ENCODE data around the gene PHF11. TPM values are rescaled to one million over a fixed set of nuclear protein-coding genes. Genes with fewer than 3 reads are reported as not detected.

PHF11 gene
- total RNA-seq, 6 experiments from 2014 or later, result 17.6 to 31.0 (median 25.3) TPM

DNA sequence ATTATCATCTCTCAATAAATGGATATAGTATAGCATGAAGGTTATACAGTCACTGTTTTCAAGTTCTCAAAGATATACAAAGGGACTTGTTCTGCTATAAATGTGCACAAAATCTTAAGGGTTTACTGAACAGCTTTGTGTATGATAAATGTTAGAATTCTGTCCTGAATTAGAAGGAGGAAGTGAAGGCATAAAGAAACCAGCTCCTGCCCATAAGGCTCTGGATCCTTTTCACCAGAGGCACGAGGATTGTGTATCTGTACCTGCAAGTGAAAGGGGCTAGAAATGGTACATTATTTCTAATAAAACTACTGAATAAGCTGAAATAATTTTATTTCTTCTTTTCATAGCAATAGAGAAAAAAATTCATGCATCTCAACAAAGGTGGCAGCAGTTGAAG, 32.4 kb downstream of the PHF11 start:
- no peak overlapping the region for H3K27ac Mint-ChIP-seq
- TF ChIP-seq, protein P1, sequence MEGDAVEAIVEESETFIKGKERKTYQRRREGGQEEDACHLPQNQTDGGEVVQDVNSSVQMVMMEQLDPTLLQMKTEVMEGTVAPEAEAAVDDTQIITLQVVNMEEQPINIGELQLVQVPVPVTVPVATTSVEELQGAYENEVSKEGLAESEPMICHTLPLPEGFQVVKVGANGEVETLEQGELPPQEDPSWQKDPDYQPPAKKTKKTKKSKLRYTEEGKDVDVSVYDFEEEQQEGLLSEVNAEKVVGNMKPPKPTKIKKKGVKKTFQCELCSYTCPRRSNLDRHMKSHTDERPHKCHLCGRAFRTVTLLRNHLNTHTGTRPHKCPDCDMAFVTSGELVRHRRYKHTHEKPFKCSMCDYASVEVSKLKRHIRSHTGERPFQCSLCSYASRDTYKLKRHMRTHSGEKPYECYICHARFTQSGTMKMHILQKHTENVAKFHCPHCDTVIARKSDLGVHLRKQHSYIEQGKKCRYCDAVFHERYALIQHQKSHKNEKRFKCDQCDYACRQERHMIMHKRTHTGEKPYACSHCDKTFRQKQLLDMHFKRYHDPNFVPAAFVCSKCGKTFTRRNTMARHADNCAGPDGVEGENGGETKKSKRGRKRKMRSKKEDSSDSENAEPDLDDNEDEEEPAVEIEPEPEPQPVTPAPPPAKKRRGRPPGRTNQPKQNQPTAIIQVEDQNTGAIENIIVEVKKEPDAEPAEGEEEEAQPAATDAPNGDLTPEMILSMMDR (IDR thresholded peaks at IDR 0.05), result no peak
- H3K36me3 Mint-ChIP-seq (ENCODE audit: low read depth), result peaks cover 22% of the 10 kb centered on the region
- no peaks in the 10 kb centered on the region; the same call in 1 of the 2 replicates for H3K27me3 Mint-ChIP-seq (ENCODE audit: insufficient read depth)
- no peak overlapping the region for H3K4me3 Mint-ChIP-seq
- DNase-seq, result no peak
- H3K9me3 Mint-ChIP-seq, result no peaks in the 10 kb centered on the region
- no peaks in the 10 kb centered on the region for H3K4me1 Mint-ChIP-seq (ENCODE audit: low read depth)

DNA sequence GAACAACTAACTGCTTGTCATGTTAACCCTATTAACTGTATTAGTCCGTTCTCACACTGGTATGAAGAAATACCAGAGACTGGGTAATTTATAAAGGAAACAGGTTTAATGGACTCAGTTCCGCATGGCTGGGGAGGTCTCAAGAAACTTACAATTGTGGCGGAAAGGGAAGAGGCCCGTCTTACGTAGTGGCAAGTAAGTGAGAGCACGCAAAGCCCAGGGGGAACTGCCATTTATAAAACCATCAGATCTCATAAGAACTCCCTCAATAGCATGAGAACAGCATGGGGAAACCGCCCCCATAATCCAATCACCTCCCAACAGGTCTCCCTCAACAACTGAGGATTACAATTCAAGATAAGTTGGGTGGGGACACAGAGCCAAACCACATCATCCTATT, 34.7 kb downstream of the PHF11 start:
- TF ChIP-seq, protein P1 (IDR thresholded peaks at IDR 0.05), result no peak
- H3K9me3 Mint-ChIP-seq, result no peaks in the 10 kb centered on the region

DNA sequence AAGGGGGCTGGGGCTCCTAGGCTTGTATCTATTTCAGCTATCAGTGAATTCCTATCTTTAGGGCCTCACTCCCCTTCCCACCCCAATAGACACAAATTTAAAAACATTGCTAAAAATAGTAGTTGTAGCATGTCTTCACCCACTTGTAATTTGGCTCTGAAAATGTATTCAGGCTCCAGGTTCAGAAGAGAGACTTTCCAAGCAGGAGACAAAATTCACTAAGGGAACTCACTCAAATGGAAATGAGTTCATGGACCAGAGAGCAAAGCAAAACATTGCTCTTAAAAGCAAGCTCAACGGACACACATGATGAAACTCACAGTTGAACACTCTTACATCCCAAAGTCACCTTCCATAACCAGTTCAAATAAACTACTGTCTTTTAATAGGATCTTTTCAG, 36.8 kb downstream of the PHF11 start:
- H3K36me3 Mint-ChIP-seq (ENCODE audit: low read depth), result peaks cover 27% of the 10 kb centered on the region
- no peak overlapping the region for H3K4me3 Mint-ChIP-seq
- no peaks in the 10 kb centered on the region for H3K27me3 Mint-ChIP-seq (ENCODE audit: insufficient read depth)
- TF ChIP-seq, protein P1 (IDR thresholded peaks at IDR 0.05), result no peak
- no peaks in the 10 kb centered on the region for H3K4me1 Mint-ChIP-seq (ENCODE audit: low read depth)
- H3K9me3 Mint-ChIP-seq, result no peaks in the 10 kb centered on the region
- H3K27ac Mint-ChIP-seq, result no peak overlapping the region
- no peak for DNase-seq

More for the DNA sequence above, 34.7 kb downstream of the PHF11 start:
- DNase-seq, result no peak
- peaks cover 32% of the 10 kb centered on the region for H3K36me3 Mint-ChIP-seq (ENCODE audit: low read depth)
- H3K4me3 Mint-ChIP-seq, result no peak overlapping the region
- no peaks in the 10 kb centered on the region for H3K27me3 Mint-ChIP-seq (ENCODE audit: insufficient read depth)
- H3K4me1 Mint-ChIP-seq (ENCODE audit: low read depth), result no peaks in the 10 kb centered on the region
- no peak overlapping the region for H3K27ac Mint-ChIP-seq

DNA sequence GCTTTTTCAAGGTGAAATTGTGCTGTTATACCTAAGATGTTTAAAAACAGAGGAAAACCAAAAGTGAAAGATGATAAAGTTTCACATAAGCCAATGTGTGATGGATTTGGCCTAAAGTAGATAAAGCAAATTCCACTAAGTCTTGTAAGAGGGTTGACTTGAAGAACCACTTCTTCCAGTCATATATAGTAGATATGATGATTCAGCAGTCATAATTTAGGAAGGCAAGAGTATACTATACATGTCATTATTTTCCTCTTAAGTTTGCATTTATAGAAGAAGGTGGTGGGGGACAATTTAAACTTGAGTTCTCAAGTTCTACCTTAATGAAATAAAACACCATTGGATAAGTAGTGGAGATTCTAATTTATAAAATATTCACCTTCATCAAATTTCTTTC, 37.3 kb downstream of the PHF11 start:
- Mint-ChIP-seq H3K9me3 (no peaks in the 10 kb centered on the region), H3K27ac (no peak overlapping the region), H3K27me3 (ENCODE audit: insufficient read depth) (no peaks in the 10 kb centered on the region), H3K4me3 (no peak overlapping the region), H3K4me1 (ENCODE audit: low read depth) (no peaks in the 10 kb centered on the region), H3K36me3 (ENCODE audit: low read depth) (peaks cover 27% of the 10 kb centered on the region)
- TF ChIP-seq, protein P1 (IDR thresholded peaks at IDR 0.05), result no peak
- no peak for DNase-seq

DNA sequence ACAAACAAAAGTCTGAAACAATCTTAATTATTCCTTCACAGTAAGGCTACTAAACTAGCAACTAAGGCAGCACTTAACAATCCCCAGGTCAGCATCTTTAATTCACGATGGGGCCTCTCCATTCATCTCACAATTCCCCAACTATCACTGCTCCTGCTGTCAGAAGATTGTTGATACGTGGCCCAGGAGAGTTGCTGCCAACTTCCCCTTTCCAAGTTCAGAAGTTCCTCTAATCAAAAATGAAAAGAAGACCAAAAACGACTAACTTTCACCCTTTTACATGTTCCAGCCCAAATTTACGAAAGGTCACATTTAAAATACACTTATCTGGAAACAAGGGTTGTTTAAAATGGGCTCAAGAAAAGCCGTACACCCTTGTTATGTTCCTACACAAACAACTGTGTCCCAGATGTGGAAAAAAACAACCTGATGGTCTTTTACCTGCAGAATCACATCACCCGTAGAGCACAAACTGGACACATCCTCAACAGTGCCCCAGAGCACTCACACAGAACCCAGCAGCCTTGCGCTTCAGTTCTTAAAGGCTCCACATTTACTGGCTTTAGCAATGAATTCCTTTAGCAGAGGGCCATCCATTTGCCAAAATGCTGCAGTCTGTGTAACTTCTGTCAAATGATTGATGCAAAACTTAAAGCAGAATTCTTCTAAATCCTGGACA, 38.0 kb downstream of the PHF11 start:
- H3K36me3 Mint-ChIP-seq (ENCODE audit: low read depth), result peaks cover 27% of the 10 kb centered on the region
- TF ChIP-seq, protein P1 (IDR thresholded peaks at IDR 0.05), result no peak

More for the DNA sequence above, 38.0 kb downstream of the PHF11 start:
- Mint-ChIP-seq H3K27ac (no peak overlapping the region), H3K4me1 (ENCODE audit: low read depth) (no peaks in the 10 kb centered on the region), H3K27me3 (ENCODE audit: insufficient read depth) (no peaks in the 10 kb centered on the region), H3K9me3 (no peaks in the 10 kb centered on the region), H3K4me3 (no peak overlapping the region)
- no peak for DNase-seq
